Tongue (tissue), 3 donors: ENCODE results near the gene STK32B. TPM values are rescaled to one million over a fixed set of nuclear protein-coding genes. Genes with fewer than 3 reads are reported as not detected.

Experiments used
- DNase-seq: peaks from one replicate; pipeline ENCODE4 v3.0.0-alpha.2; 2015
- small RNA-seq: library from RNA; depleted of rRNA; stranded (forward); fragments of <200 nt; gene quantifications from one replicate; pipeline ENCODE3, GENCODE V24; 2014; ENCODE audit warnings: low replicate concordance
- total RNA-seq: library from RNA; depleted of rRNA; stranded (reverse); fragments of >200 nt; gene quantifications from one replicate; pipeline ENCODE4 v1.2.3, GENCODE V29; 2014

Gene STK32B
- total RNA-seq, 1 donor from 2014 or later: 3.5 TPM

GRCh38 chr4:5532100-5532499, 480.8 kb downstream of the STK32B start:
- no peak for DNase-seq

- DNase-seq: no peak
Measured at GRCh38 chr4:5539584-5539983, 488.3 kb downstream of the STK32B start.

GRCh38 chr4:5541169-5541568, 489.9 kb downstream of the STK32B start:
- DNase-seq: no peak

- no peak for DNase-seq
Measured at GRCh38 chr4:5543681-5544080, 492.4 kb downstream of the STK32B start.

GRCh38 chr4:5544762-5545161, 493.5 kb downstream of the STK32B start:
- no peak for DNase-seq

- no peak for DNase-seq
Measured at GRCh38 chr4:5545271-5545670, 494.0 kb downstream of the STK32B start.

- no peak for DNase-seq
Measured at GRCh38 chr4:5547651-5548249, 496.5 kb downstream of the STK32B start.

Small RNA genes within 50 kb of the gene (small RNA-seq; reads per million reads assigned to genes)
- gene RF00019: not detected

Other genes starting within 250 kb of the STK32B start
- 3.7 TPM for gene MSX1, start 191.8 kb upstream of the STK32B start, total RNA-seq
- 4.6 TPM for gene CYTL1, start 32.0 kb upstream of the STK32B start, total RNA-seq